CD14-positive monocyte (primary cell): Measurements from ENCODE around the gene PI4KA. TPM values are rescaled to one million over a fixed set of nuclear protein-coding genes. Genes with fewer than 3 reads are reported as not detected.

Source experiments
- DNase-seq, 3 donors: peaks; one replicate each; pipeline ENCODE4 v3.0.0-alpha.2; 2011 to 2022
- H2AFZ ChIP-seq: 2 replicates; pipeline ENCODE4 v1.6.0; 2012; ENCODE audit warnings: mild to moderate bottlenecking, low read depth, low read length, inconsistent platforms; ENCODE audit not compliant: insufficient read depth, poor library complexity, severe bottlenecking
- H3K27ac ChIP-seq, 2 donors: 1 replicate in 1 of 2; 2 replicates in 1 of 2; pipeline ENCODE4 v1.5.1; 2012 to 2013; ENCODE audit warnings: low read length in 2 of 2, control low read depth in 1 of 2, inconsistent platforms in 1 of 2, low read depth in 1 of 2, mild to moderate bottlenecking in 1 of 2
- H3K27me3 ChIP-seq, 2 donors: one replicate each; pipeline versions ENCODE4 v1.6.0 to v1.6.1; 2011 to 2013; ENCODE audit warnings: low read length in 2 of 2; ENCODE audit not compliant: control insufficient read depth in 2 of 2, insufficient read depth in 2 of 2
- H3K36me3 ChIP-seq, 2 donors: replicated peaks in 1 of 2; 1 replicate in 1 of 2; 2 replicates in 1 of 2; pipeline versions ENCODE4 v1.5.1 to v1.6.1; 2012 to 2013; ENCODE audit warnings: low read length in 2 of 2, control low read depth in 1 of 2, inconsistent platforms in 1 of 2, mild to moderate bottlenecking in 1 of 2; ENCODE audit not compliant: insufficient read depth in 2 of 2, control insufficient read depth in 1 of 2
- H3K4me1 ChIP-seq, 2 donors: 1 replicate in 1 of 2; 2 replicates in 1 of 2; pipeline versions ENCODE4 v1.5.1 to v1.6.1; 2012 to 2013; ENCODE audit warnings: low read length in 2 of 2, control low read depth in 1 of 2, inconsistent platforms in 1 of 2, mild to moderate bottlenecking in 1 of 2, moderate library complexity in 1 of 2; ENCODE audit not compliant: insufficient read depth in 2 of 2, control insufficient read depth in 1 of 2
- H3K4me2 ChIP-seq: replicated peaks from 2 replicates; pipeline ENCODE3; 2012; ENCODE audit warnings: low read length, moderate library complexity, mild to moderate bottlenecking; ENCODE audit not compliant: poor library complexity, severe bottlenecking; ENCODE audit errors: extremely low read depth
- H3K4me3 ChIP-seq, 3 experiments: fragments of 200-600 bp in 1 of 3; sonication (generic) in 1 of 3; replicated peaks in 1 of 3; 1 replicate in 2 of 3; 2 replicates in 1 of 3; pipeline ENCODE4 v1.5.1; 2011 to 2013; ENCODE audit warnings: low read length in 3 of 3, mild to moderate bottlenecking in 3 of 3, control low read depth in 2 of 3, low read depth in 2 of 3, inconsistent platforms in 1 of 3, moderate library complexity in 1 of 3
- H3K79me2 ChIP-seq: 2 replicates; pipeline ENCODE4 v1.6.0; 2012; ENCODE audit warnings: mild to moderate bottlenecking, control low read depth, inconsistent platforms, low read length, moderate library complexity; ENCODE audit not compliant: insufficient read depth
- H3K9ac ChIP-seq: 2 replicates; pipeline ENCODE4 v1.6.0; 2017; ENCODE audit warnings: low read length, mild to moderate bottlenecking; ENCODE audit not compliant: insufficient read depth, poor library complexity, severe bottlenecking
- H3K9me3 ChIP-seq, 2 donors: replicated peaks in 1 of 2; 1 replicate in 1 of 2; 2 replicates in 1 of 2; pipeline versions ENCODE4 v1.5.1 to v1.6.1; 2012 to 2013; ENCODE audit warnings: low read length in 2 of 2, control low read depth in 1 of 2; ENCODE audit not compliant: control insufficient read depth in 1 of 2, insufficient read depth in 1 of 2
- H4K20me1 ChIP-seq: 2 replicates; pipeline ENCODE4 v1.6.0; 2012; ENCODE audit warnings: mild to moderate bottlenecking, low read length, control low read depth, moderate library complexity; ENCODE audit not compliant: insufficient read depth
- H3K27ac Mint-ChIP-seq, 7 donors: one replicate each; pipeline ENCODE4 v1.8.0; 2020; ENCODE audit warnings: mild to moderate bottlenecking in 7 of 7, mixed read lengths in 7 of 7, moderate library complexity in 6 of 7, inconsistent platforms in 2 of 7
- H3K27me3 Mint-ChIP-seq, 3 donors: one replicate each; pipeline ENCODE4 v1.8.0; 2021 to 2022; ENCODE audit warnings: low read depth in 3 of 3, mild to moderate bottlenecking in 3 of 3, mixed read lengths in 3 of 3, moderate library complexity in 3 of 3, inconsistent platforms in 1 of 3
- H3K36me3 Mint-ChIP-seq, 2 donors: one replicate each; pipeline ENCODE4 v1.8.0; 2020; ENCODE audit warnings: mixed read lengths in 2 of 2, inconsistent platforms in 1 of 2, mild to moderate bottlenecking in 1 of 2
- H3K4me1 Mint-ChIP-seq: one replicate; pipeline ENCODE4 v1.8.0; 2020; ENCODE audit warnings: mild to moderate bottlenecking, mixed read lengths
- H3K4me3 Mint-ChIP-seq, 2 donors: one replicate each; pipeline ENCODE4 v1.8.0; 2020; ENCODE audit warnings: mild to moderate bottlenecking in 2 of 2, mixed read lengths in 2 of 2, moderate library complexity in 1 of 2
- H3K9me3 Mint-ChIP-seq, 7 donors: one replicate each; pipeline ENCODE4 v1.8.0; 2020 to 2022; ENCODE audit warnings: mixed read lengths in 7 of 7, mild to moderate bottlenecking in 6 of 7, moderate library complexity in 6 of 7, inconsistent platforms in 2 of 7
- WGBS: methylation state at CpG from one replicate; pipeline ENCODE4 v1.1.5; 2013; ENCODE audit warnings: missing lambda C conversion rate; ENCODE audit not compliant: insufficient coverage; 5-methylcytosine and 5-hydroxymethylcytosine counted together
- intact Hi-C, 2 donors: fragments of 100-400 bp; cut with micrococcal nuclease; formaldehyde crosslinking; loops; one replicate each; pipeline versions ENCODE4 v1.15.0 to v1.15.1; 2023
- polyA plus RNA-seq, 3 donors: library from polyadenylated mRNA; depleted of rRNA in 1 of 3; unstranded in 2 of 3; stranded (reverse) in 1 of 3; fragments of 300-500 nt in 2 of 3; fragments of >200 nt in 1 of 3; fragmentation: Illumina TruSeq in 2 of 3; gene quantifications; 1 replicate in 2 of 3; 2 replicates in 1 of 3; pipeline ENCODE4 v1.2.3, GENCODE V29; 2012 to 2021
- TF ChIP-seq, protein P1 (sequence below): fragments of 200-600 bp; IDR thresholded peaks from one replicate; pipeline ENCODE4 v1.8.0; 2022; ENCODE audit warnings: antibody characterized with exemption, mild to moderate bottlenecking

PI4KA gene
- polyA plus RNA-seq, 3 donors: 22.8 to 74.4 (median 38.2) TPM

DNA sequence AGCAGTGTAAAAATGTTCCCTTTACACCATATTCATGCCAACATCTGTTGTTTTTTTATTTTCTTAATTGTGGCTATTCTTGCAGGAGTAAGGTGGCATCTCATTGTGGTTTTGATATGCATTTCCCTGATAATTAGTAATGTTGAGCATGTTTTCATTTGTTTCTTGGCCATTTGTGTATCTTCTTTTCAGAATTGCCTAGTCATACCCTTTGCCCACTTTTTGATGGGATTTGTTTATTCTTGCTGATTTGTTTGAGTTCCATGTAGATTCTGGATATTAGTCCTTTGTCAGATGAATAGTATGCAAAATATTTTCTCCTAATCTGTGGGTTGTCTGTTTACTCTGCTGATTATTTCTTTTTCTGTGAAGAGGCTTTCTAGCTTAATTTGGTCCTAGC, 183.6 kb downstream of the PI4KA start:
- no peak overlapping the region for H3K9ac ChIP-seq
- no peaks in the 10 kb centered on the region for H4K20me1 ChIP-seq
- H3K4me1 ChIP-seq: no peaks in the 10 kb centered on the region
- H3K27ac Mint-ChIP-seq: no peak overlapping the region
- no peak overlapping the region for H2AFZ ChIP-seq
- H3K4me3 Mint-ChIP-seq: peak overlapping the region in 1 of 2 donors; percentile 2
- H3K27me3 ChIP-seq: peaks cover 28 to 51% of the 10 kb centered on the region in 2 donors
- no peak overlapping the region for H3K4me3 ChIP-seq
- intact Hi-C loops: no loop called here
- H3K27ac ChIP-seq: no peak overlapping the region
- H3K36me3 ChIP-seq: no peaks in the 10 kb centered on the region
- no peaks in the 10 kb centered on the region for H3K9me3 ChIP-seq
- H3K36me3 Mint-ChIP-seq: no peaks in the 10 kb centered on the region
- DNase-seq: no peak
- H3K79me2 ChIP-seq: no peaks in the 10 kb centered on the region
- no peak overlapping the region for H3K4me2 ChIP-seq
- peaks cover 31 to 59% (median 46%) of the 10 kb centered on the region in 3 donors for H3K27me3 Mint-ChIP-seq
- no peaks in the 10 kb centered on the region for H3K4me1 Mint-ChIP-seq
- H3K9me3 Mint-ChIP-seq: peaks cover 0 to 2% (median 0%) of the 10 kb centered on the region in 7 donors
- TF ChIP-seq, protein P1, sequence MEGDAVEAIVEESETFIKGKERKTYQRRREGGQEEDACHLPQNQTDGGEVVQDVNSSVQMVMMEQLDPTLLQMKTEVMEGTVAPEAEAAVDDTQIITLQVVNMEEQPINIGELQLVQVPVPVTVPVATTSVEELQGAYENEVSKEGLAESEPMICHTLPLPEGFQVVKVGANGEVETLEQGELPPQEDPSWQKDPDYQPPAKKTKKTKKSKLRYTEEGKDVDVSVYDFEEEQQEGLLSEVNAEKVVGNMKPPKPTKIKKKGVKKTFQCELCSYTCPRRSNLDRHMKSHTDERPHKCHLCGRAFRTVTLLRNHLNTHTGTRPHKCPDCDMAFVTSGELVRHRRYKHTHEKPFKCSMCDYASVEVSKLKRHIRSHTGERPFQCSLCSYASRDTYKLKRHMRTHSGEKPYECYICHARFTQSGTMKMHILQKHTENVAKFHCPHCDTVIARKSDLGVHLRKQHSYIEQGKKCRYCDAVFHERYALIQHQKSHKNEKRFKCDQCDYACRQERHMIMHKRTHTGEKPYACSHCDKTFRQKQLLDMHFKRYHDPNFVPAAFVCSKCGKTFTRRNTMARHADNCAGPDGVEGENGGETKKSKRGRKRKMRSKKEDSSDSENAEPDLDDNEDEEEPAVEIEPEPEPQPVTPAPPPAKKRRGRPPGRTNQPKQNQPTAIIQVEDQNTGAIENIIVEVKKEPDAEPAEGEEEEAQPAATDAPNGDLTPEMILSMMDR: no peak

- peak overlapping the region in 1 of 2 donors; percentile 62 for H3K4me3 Mint-ChIP-seq
Observed at GRCh38 chr22:20673295-20674195, 185.1 kb downstream of the PI4KA start.

More at GRCh38 chr22:20673295-20674195, 185.1 kb downstream of the PI4KA start:
- H3K4me1 Mint-ChIP-seq: no peaks in the 10 kb centered on the region
- H4K20me1 ChIP-seq: no peaks in the 10 kb centered on the region
- no peak overlapping the region for H3K27ac ChIP-seq
- intact Hi-C loops: no loop called here
- H3K9me3 ChIP-seq: no peaks in the 10 kb centered on the region
- peaks cover 28 to 52% of the 10 kb centered on the region in 2 donors for H3K27me3 ChIP-seq
- no peaks in the 10 kb centered on the region for H3K36me3 Mint-ChIP-seq
- H3K9me3 Mint-ChIP-seq: peaks cover 0 to 2% (median 0%) of the 10 kb centered on the region in 7 donors
- no peak overlapping the region for H3K9ac ChIP-seq
- no peak overlapping the region for H3K27ac Mint-ChIP-seq
- no peak overlapping the region for H2AFZ ChIP-seq
- no peak for DNase-seq
- TF ChIP-seq, protein P1: no peak
- peaks cover 34 to 68% (median 49%) of the 10 kb centered on the region in 3 donors for H3K27me3 Mint-ChIP-seq
- no peaks in the 10 kb centered on the region for H3K79me2 ChIP-seq
- no peak overlapping the region for H3K4me2 ChIP-seq
- no peak overlapping the region for H3K4me3 ChIP-seq
- 100% methylated on average over 1 of the region's 5 CpGs for WGBS
- no peaks in the 10 kb centered on the region for H3K4me1 ChIP-seq
- H3K36me3 ChIP-seq: no peaks in the 10 kb centered on the region
